Keratinocyte (primary cell): ENCODE measurements around the gene DNAAF5. TPM values are rescaled to one million over a fixed set of nuclear protein-coding genes. Genes with fewer than 3 reads are reported as not detected.

Experiments used
- DNase-seq: peaks from one replicate; pipeline ENCODE4 v3.0.0-alpha.2; 2011; ENCODE audit warnings: low read depth, missing footprints, low spot score
- FAIRE-seq: peaks from 2 replicates; lab custom pipeline; 2011; peaks lifted over from hg19 to GRCh38; lab: Jason Lieb, UNC
- H2AFZ ChIP-seq: 2 replicates; pipeline ENCODE4 v1.6.0; 2012; ENCODE audit warnings: low read length, control low read depth, inconsistent platforms; ENCODE audit not compliant: control insufficient read depth
- H3K27ac ChIP-seq: 2 replicates; pipeline ENCODE4 v1.5.1; 2011; ENCODE audit warnings: low read length; ENCODE audit not compliant: control insufficient read depth, insufficient read depth
- H3K27me3 ChIP-seq: 3 replicates; pipeline ENCODE4 v1.6.0; 2011; ENCODE audit warnings: low read length; ENCODE audit not compliant: control insufficient read depth, insufficient read depth; ENCODE audit errors: extremely low read depth
- H3K36me3 ChIP-seq, 2 experiments: 2 replicates in 1 of 2; 3 replicates in 1 of 2; pipeline ENCODE4 v1.5.1; 2011; ENCODE audit warnings: low read length in 2 of 2, mild to moderate bottlenecking in 1 of 2; ENCODE audit not compliant: control insufficient read depth in 2 of 2, insufficient read depth in 2 of 2; ENCODE audit errors: extremely low read depth in 1 of 2
- H3K4me1 ChIP-seq: 3 replicates; pipeline ENCODE4 v1.5.1; 2011; ENCODE audit warnings: low read length; ENCODE audit not compliant: control insufficient read depth, insufficient read depth; ENCODE audit errors: extremely low read depth
- H3K4me2 ChIP-seq: 3 replicates; pipeline ENCODE4 v1.6.0; 2011; ENCODE audit warnings: low read depth, low read length; ENCODE audit not compliant: control insufficient read depth, insufficient read depth; ENCODE audit errors: extremely low read depth
- H3K4me3 ChIP-seq, 3 experiments: fragments of 200-600 bp in 1 of 3; sonication (generic) in 1 of 3; 2 replicates in 2 of 3; 3 replicates in 1 of 3; pipeline ENCODE4 v1.5.1; 2011 to 2016; ENCODE audit warnings: low read length in 3 of 3, mild to moderate bottlenecking in 3 of 3, control low read depth in 2 of 3, inconsistent platforms in 1 of 3, low read depth in 1 of 3, mixed read lengths in 1 of 3, mixed run types in 1 of 3, moderate library complexity in 1 of 3; ENCODE audit not compliant: control insufficient read depth in 2 of 3, insufficient read depth in 2 of 3; ENCODE audit errors: extremely low read depth in 1 of 3
- H3K79me2 ChIP-seq: 2 replicates; pipeline ENCODE4 v1.6.0; 2012; ENCODE audit warnings: low read length; ENCODE audit not compliant: control insufficient read depth, insufficient read depth
- H3K9ac ChIP-seq: 3 replicates; pipeline ENCODE4 v1.6.0; 2011; ENCODE audit warnings: low read length; ENCODE audit not compliant: control insufficient read depth, insufficient read depth; ENCODE audit errors: extremely low read depth
- H3K9me1 ChIP-seq: 3 replicates; pipeline ENCODE4 v1.6.0; 2011; ENCODE audit warnings: low read length; ENCODE audit not compliant: control insufficient read depth, insufficient read depth; ENCODE audit errors: extremely low read depth
- H3K9me3 ChIP-seq: 2 replicates; pipeline ENCODE4 v1.5.1; 2012; ENCODE audit warnings: low read depth, low read length; ENCODE audit not compliant: control insufficient read depth
- H4K20me1 ChIP-seq: 3 replicates; pipeline ENCODE4 v1.6.0; 2011; ENCODE audit warnings: low read length; ENCODE audit not compliant: control insufficient read depth, insufficient read depth; ENCODE audit errors: extremely low read depth
- CTCF ChIP-seq, 3 experiments: IDR thresholded peaks in 1 of 3; conservative IDR thresholded peaks in 1 of 3; optimal IDR thresholded peaks in 1 of 3; 2 replicates in 2 of 3; 3 replicates in 1 of 3; pipeline versions ENCODE3 to v1.5.1; 2011; ENCODE audit warnings: low read length in 3 of 3, mild to moderate bottlenecking in 3 of 3, moderate library complexity in 2 of 3, control low read depth in 1 of 3, inconsistent platforms in 1 of 3; ENCODE audit not compliant: insufficient read depth in 2 of 3; ENCODE audit errors: extremely low read depth in 1 of 3
- EZH2 ChIP-seq: IDR thresholded peaks from one replicate; pipeline ENCODE4 v1.6.1; 2012; ENCODE audit warnings: inconsistent platforms, mild to moderate bottlenecking, low read length, moderate library complexity
- dilution Hi-C: fragments of 300-500 bp; cut with MboI; formaldehyde crosslinking; loops from one replicate; pipeline ENCODE4 v1.7.0; 2020; ENCODE audit warnings: low sequenced_read_pairs; ENCODE audit not compliant: extremely low pct_ligation_motif_present
- polyA plus RNA-seq, 5 experiments: library from polyadenylated mRNA; depleted of rRNA in 3 of 5; stranded (reverse) in 3 of 5; stranded (forward) in 1 of 5; unstranded in 1 of 5; fragments of >200 nt; gene quantifications; 1 replicate in 1 of 5; 2 replicates in 3 of 5; 3 replicates in 1 of 5; pipeline versions ENCODE4 v1.2.1 to v1.2.3, GENCODE V29; 2011 to 2012; ENCODE audit warnings: missing spikeins in 2 of 5, low read depth in 1 of 5, low replicate concordance in 1 of 5

The DNAAF5 gene
- polyA plus RNA-seq, 1 donor (not counting 4 experiments of a cell fraction or from before 2014, with no cell fraction given), result 16.3 TPM

GRCh38 chr7:770336-770735, 43.8 kb downstream of the DNAAF5 start:
- Histone ChIP-seq H3K27ac (no peak overlapping the region), H3K4me2 (no peak overlapping the region), H4K20me1 (no peaks in the 10 kb centered on the region), H3K9me1 (no peaks in the 10 kb centered on the region), H3K9me3 (no peaks in the 10 kb centered on the region), H2AFZ (no peak overlapping the region), H3K4me3 (no peak overlapping the region), H3K9ac (no peak overlapping the region), H3K4me1 (no peaks in the 10 kb centered on the region), H3K27me3 (no peaks in the 10 kb centered on the region), H3K36me3 (peaks cover 13 to 27% of the 10 kb centered on the region in 2 experiments), H3K79me2 (no peaks in the 10 kb centered on the region)
- dilution Hi-C loops, result no loop called here
- DNase-seq, result no peak
- no peak for FAIRE-seq
- no peak for TF ChIP-seq EZH2
- TF ChIP-seq CTCF (optimal IDR thresholded peaks at IDR 0.05 in 1 of 3, IDR thresholded peaks at IDR 0.05 in 1 of 3, conservative IDR thresholded peaks at IDR 0.05 in 1 of 3; ENCODE audit: extremely low read depth in 1 of 3, insufficient read depth in 2 of 3, low read length in 3 of 3), result no peak

GRCh38 chr7:770741-771166, 44.3 kb downstream of the DNAAF5 start:
- H3K4me3 ChIP-seq, result no peak overlapping the region
- dilution Hi-C loops, result no loop called here
- no peaks in the 10 kb centered on the region for H4K20me1 ChIP-seq
- no peaks in the 10 kb centered on the region for H3K4me1 ChIP-seq
- FAIRE-seq, result no peak
- TF ChIP-seq CTCF (optimal IDR thresholded peaks at IDR 0.05 in 1 of 3, IDR thresholded peaks at IDR 0.05 in 1 of 3, conservative IDR thresholded peaks at IDR 0.05 in 1 of 3; ENCODE audit: extremely low read depth in 1 of 3, insufficient read depth in 2 of 3, low read length in 3 of 3), result no peak
- H2AFZ ChIP-seq, result no peak overlapping the region
- H3K9ac ChIP-seq, result no peak overlapping the region
- H3K27me3 ChIP-seq, result no peaks in the 10 kb centered on the region
- H3K9me3 ChIP-seq, result no peaks in the 10 kb centered on the region
- no peak overlapping the region for H3K27ac ChIP-seq
- DNase-seq, result no peak
- no peak overlapping the region for H3K4me2 ChIP-seq
- no peaks in the 10 kb centered on the region for H3K79me2 ChIP-seq
- H3K9me1 ChIP-seq, result no peaks in the 10 kb centered on the region
- peaks cover 13 to 28% of the 10 kb centered on the region in 2 experiments for H3K36me3 ChIP-seq
